Mesenchymal stem cell (in vitro differentiated cells and primary cell): ENCODE results near the gene KRTAP4-6. TPM values are rescaled to one million over a fixed set of nuclear protein-coding genes. Genes with fewer than 3 reads are reported as not detected.
A peak's percentile ranks its signal among the peaks of the same experiment; 100 is the strongest.
"Not testable (repeated sequence)": the region's sequence is repeated elsewhere in the genome, so short reads cannot be mapped to it uniquely, and the experiment has no call there.

ENCODE experiments used
- DNase-seq: peaks from one replicate; pipeline ENCODE4 v3.0.0-alpha.2; 2013
- H2AFZ ChIP-seq: one replicate; pipeline ENCODE4 v1.6.1; 2013; ENCODE audit warnings: low read depth, mild to moderate bottlenecking, control low read depth, inconsistent platforms, low read length, moderate library complexity
- H2AK5ac ChIP-seq: 2 replicates; pipeline ENCODE4 v1.6.1; 2013; ENCODE audit warnings: low read length, moderate library complexity, mild to moderate bottlenecking, inconsistent platforms; ENCODE audit not compliant: severe bottlenecking
- H2BK120ac ChIP-seq: one replicate; pipeline ENCODE4 v1.6.1; 2013; ENCODE audit warnings: low read depth, mild to moderate bottlenecking, inconsistent platforms, low read length, moderate library complexity
- H2BK12ac ChIP-seq, 2 experiments: one replicate each; pipeline ENCODE4 v1.6.1; 2013; ENCODE audit warnings: inconsistent platforms in 2 of 2, low read length in 2 of 2, mild to moderate bottlenecking in 2 of 2, moderate library complexity in 2 of 2, control low read depth in 1 of 2
- H2BK15ac ChIP-seq: one replicate; pipeline ENCODE4 v1.6.1; 2013; ENCODE audit warnings: mild to moderate bottlenecking, low read depth, inconsistent platforms; ENCODE audit not compliant: poor library complexity, severe bottlenecking
- H2BK5ac ChIP-seq: 2 replicates; pipeline ENCODE4 v1.6.1; 2013; ENCODE audit warnings: low read depth, mild to moderate bottlenecking, low read length, control low read depth, inconsistent platforms; ENCODE audit not compliant: poor library complexity, severe bottlenecking
- H3K14ac ChIP-seq, 2 experiments: one replicate each; pipeline ENCODE4 v1.6.1; 2013; ENCODE audit warnings: inconsistent platforms in 2 of 2, low read length in 2 of 2, control low read depth in 1 of 2, mild to moderate bottlenecking in 1 of 2, moderate library complexity in 1 of 2
- H3K18ac ChIP-seq, 2 experiments: one replicate each; pipeline ENCODE4 v1.6.1; 2013; ENCODE audit warnings: inconsistent platforms in 2 of 2, low read length in 2 of 2, control low read depth in 1 of 2, low read depth in 1 of 2, mild to moderate bottlenecking in 1 of 2
- H3K23ac ChIP-seq, 2 experiments: one replicate each; pipeline ENCODE4 v1.6.1; 2013; ENCODE audit warnings: inconsistent platforms in 2 of 2, low read length in 2 of 2, mild to moderate bottlenecking in 2 of 2, moderate library complexity in 2 of 2, control low read depth in 1 of 2
- H3K27ac ChIP-seq: 2 replicates; pipeline ENCODE4 v1.5.1; 2013; ENCODE audit warnings: mild to moderate bottlenecking, moderate library complexity, low read length, control low read depth, inconsistent platforms; ENCODE audit not compliant: poor library complexity, severe bottlenecking
- H3K27me3 ChIP-seq, 2 experiments: 2 replicates each; pipeline versions ENCODE4 v1.6.1 to v1.7.0; 2013; ENCODE audit warnings: low read length in 2 of 2, mild to moderate bottlenecking in 2 of 2, moderate library complexity in 2 of 2, control low read depth in 1 of 2, inconsistent platforms in 1 of 2; ENCODE audit not compliant: control insufficient read depth in 1 of 2, insufficient read depth in 1 of 2
- H3K36me3 ChIP-seq, 2 experiments: 2 replicates each; pipeline versions ENCODE4 v1.6.1 to v1.7.0; 2013; ENCODE audit warnings: low read length in 2 of 2, control low read depth in 1 of 2, inconsistent platforms in 1 of 2, low read depth in 1 of 2, mild to moderate bottlenecking in 1 of 2; ENCODE audit not compliant: insufficient read depth in 2 of 2, control insufficient read depth in 1 of 2
- H3K4ac ChIP-seq, 2 experiments: one replicate each; pipeline ENCODE4 v1.6.1; 2013; ENCODE audit warnings: inconsistent platforms in 2 of 2, low read length in 2 of 2, mild to moderate bottlenecking in 2 of 2, moderate library complexity in 2 of 2, control low read depth in 1 of 2, low read depth in 1 of 2
- H3K4me1 ChIP-seq: 2 replicates; pipeline ENCODE4 v1.6.1; 2013; ENCODE audit warnings: low read depth, low read length, control low read depth; ENCODE audit not compliant: control insufficient read depth, insufficient read depth
- H3K4me2 ChIP-seq: 2 replicates; pipeline ENCODE4 v1.6.1; 2013; ENCODE audit warnings: low read length, mild to moderate bottlenecking, inconsistent platforms; ENCODE audit not compliant: poor library complexity, severe bottlenecking
- H3K4me3 ChIP-seq, 2 experiments: 2 replicates each; pipeline versions ENCODE4 v1.5.1 to v1.7.0; 2013; ENCODE audit warnings: low read length in 2 of 2, mild to moderate bottlenecking in 2 of 2, control low read depth in 1 of 2, low read depth in 1 of 2; ENCODE audit not compliant: insufficient read depth in 1 of 2
- H3K79me1 ChIP-seq: replicated peaks from 2 replicates; pipeline ENCODE4 v1.6.1; 2013; ENCODE audit warnings: mild to moderate bottlenecking, control low read depth, low read length, inconsistent platforms; ENCODE audit not compliant: poor library complexity, severe bottlenecking
- H3K9ac ChIP-seq: 2 replicates; pipeline ENCODE4 v1.7.0; 2013; ENCODE audit warnings: mild to moderate bottlenecking, low read length, moderate library complexity
- H3K9me3 ChIP-seq: 2 replicates; pipeline ENCODE4 v1.7.0; 2013; ENCODE audit warnings: mild to moderate bottlenecking, low read length; ENCODE audit not compliant: control insufficient read depth
- H4K8ac ChIP-seq: one replicate; pipeline ENCODE4 v1.6.1; 2013; ENCODE audit warnings: inconsistent platforms, mild to moderate bottlenecking, low read length, moderate library complexity
- H4K91ac ChIP-seq: one replicate; pipeline ENCODE4 v1.6.1; 2013; ENCODE audit warnings: mild to moderate bottlenecking, low read length, inconsistent platforms
- WGBS: methylation state at CpG from one replicate; pipeline ENCODE4 v1.1.7; 2013; ENCODE audit warnings: mixed read lengths; 5-methylcytosine and 5-hydroxymethylcytosine counted together
- polyA plus RNA-seq, 2 experiments: library from polyadenylated mRNA; stranded (reverse); fragments of 200-250 nt; gene quantifications; one replicate each; pipeline ENCODE4 v1.2.3, GENCODE V29; 2013

Gene KRTAP4-6
- polyA plus RNA-seq (2013, experiment 1 of 2) = not detected
- not detected for polyA plus RNA-seq (2013, experiment 2 of 2)

GRCh38 chr17:41140360-41141131 is at the start of gene KRTAP4-6:
TSS of gene KRTAP4-6 (minus strand) at chr17:41140544. CDS start at chr17:41140487, 57 bp downstream.
- H3K4me1 ChIP-seq = peaks cover 8% of the 10 kb centered on the region
- H2BK5ac ChIP-seq = peak within 1 kb of the TSS; percentile 92
- peak within 1 kb of the TSS; percentile 96 for H3K27ac ChIP-seq
- no peak within 1 kb of the TSS for H2BK12ac ChIP-seq
- H4K91ac ChIP-seq = peak within 1 kb of the TSS; percentile 18
- H3K4ac ChIP-seq = no peak within 1 kb of the TSS
- no peak within 1 kb of the TSS for H2BK120ac ChIP-seq
- H3K18ac ChIP-seq = no peak within 1 kb of the TSS
- H3K4me2 ChIP-seq = no peak within 1 kb of the TSS
- H4K8ac ChIP-seq = no peak within 1 kb of the TSS
- H3K36me3 ChIP-seq = peaks cover 0 to 6% of the 10 kb centered on the region in 2 experiments
- WGBS = 84% methylated on average over 5 of the region's 6 CpGs
- H3K4me3 ChIP-seq = peak within 1 kb of the TSS in 1 of 2 experiments; percentile 39
- H3K9ac ChIP-seq = no peak within 1 kb of the TSS
- H2BK15ac ChIP-seq = peak within 1 kb of the TSS; percentile 52
- DNase-seq = peak; percentile 9
- no peaks in the 10 kb centered on the region for H3K79me1 ChIP-seq
- H2AK5ac ChIP-seq = peak within 1 kb of the TSS; percentile 72
- H3K9me3 ChIP-seq = peaks cover 23% of the 10 kb centered on the region
- H3K23ac ChIP-seq = no peak within 1 kb of the TSS
- H2AFZ ChIP-seq = no peak within 1 kb of the TSS
- H3K27me3 ChIP-seq = no peaks in the 10 kb centered on the region
- H3K14ac ChIP-seq = no peak within 1 kb of the TSS

GRCh38 chr17:41189837-41190318 is 49.5 kb upstream of the KRTAP4-6 start, which contains the start of gene KRTAP9-1:
TSS of gene KRTAP9-1 (plus strand) at chr17:41189887. CDS start at chr17:41189887, 0 bp downstream.
- H3K4me3 ChIP-seq, H2BK15ac ChIP-seq, H3K4ac ChIP-seq, DNase-seq, H2AK5ac ChIP-seq, H4K91ac ChIP-seq, H3K9ac ChIP-seq, H3K9me3 ChIP-seq, H3K18ac ChIP-seq, H3K4me1 ChIP-seq, H2BK5ac ChIP-seq, H3K79me1 ChIP-seq, H3K23ac ChIP-seq, H2BK12ac ChIP-seq, H2AFZ ChIP-seq, H3K27ac ChIP-seq, H3K14ac ChIP-seq, H2BK120ac ChIP-seq, H3K36me3 ChIP-seq, H4K8ac ChIP-seq, H3K4me2 ChIP-seq, H3K27me3 ChIP-seq: not testable (repeated sequence)
- 52% methylated on average over 1 of the region's 1 CpG for WGBS

GRCh38 chr17:41186872-41187271 is 46.5 kb upstream of the KRTAP4-6 start:
- Histone ChIP-seq H3K9ac (no peak overlapping the region), H2BK12ac (no peak overlapping the region)

GRCh38 chr17:41185001-41185400 is 44.7 kb upstream of the KRTAP4-6 start:
- DNase-seq = no peak
- H3K9me3 ChIP-seq = no peaks in the 10 kb centered on the region
- H2AK5ac ChIP-seq = no peak overlapping the region
- H4K91ac ChIP-seq = no peak overlapping the region
- H3K14ac ChIP-seq = no peak overlapping the region
- H3K18ac ChIP-seq = no peak overlapping the region
- H2BK120ac ChIP-seq = no peak overlapping the region
- H2BK12ac ChIP-seq = no peak overlapping the region
- H3K79me1 ChIP-seq = no peaks in the 10 kb centered on the region
- H3K23ac ChIP-seq = no peak overlapping the region
- H3K27ac ChIP-seq = no peak overlapping the region
- no peak overlapping the region for H3K4ac ChIP-seq
- WGBS = 55% methylated on average over 1 of the region's 1 CpG
- no peaks in the 10 kb centered on the region for H3K27me3 ChIP-seq
- no peak overlapping the region for H3K4me3 ChIP-seq
- no peak overlapping the region for H3K9ac ChIP-seq
- no peak overlapping the region for H4K8ac ChIP-seq
- no peak overlapping the region for H3K4me2 ChIP-seq
- H3K36me3 ChIP-seq = no peaks in the 10 kb centered on the region
- H2BK5ac ChIP-seq = no peak overlapping the region
- H2BK15ac ChIP-seq = no peak overlapping the region
- no peak overlapping the region for H2AFZ ChIP-seq
- H3K4me1 ChIP-seq = peaks cover 2% of the 10 kb centered on the region

More at GRCh38 chr17:41186872-41187271, 46.5 kb upstream of the KRTAP4-6 start:
- 93% methylated on average over 2 of the region's 2 CpGs for WGBS
- H3K4me1 ChIP-seq = peaks cover 6% of the 10 kb centered on the region
- H2AFZ ChIP-seq = no peak overlapping the region
- H2AK5ac ChIP-seq = no peak overlapping the region
- no peaks in the 10 kb centered on the region for H3K9me3 ChIP-seq
- no peak for DNase-seq
- H3K4me3 ChIP-seq = no peak overlapping the region
- H3K36me3 ChIP-seq = no peaks in the 10 kb centered on the region
- no peak overlapping the region for H2BK5ac ChIP-seq
- no peak overlapping the region for H2BK120ac ChIP-seq
- H4K91ac ChIP-seq = no peak overlapping the region
- H3K4me2 ChIP-seq = no peak overlapping the region
- H3K79me1 ChIP-seq = no peaks in the 10 kb centered on the region
- no peak overlapping the region for H3K27ac ChIP-seq
- no peaks in the 10 kb centered on the region for H3K27me3 ChIP-seq
- H3K4ac ChIP-seq = no peak overlapping the region
- H3K18ac ChIP-seq = no peak overlapping the region
- H3K23ac ChIP-seq = no peak overlapping the region
- no peak overlapping the region for H2BK15ac ChIP-seq
- no peak overlapping the region for H3K14ac ChIP-seq
- no peak overlapping the region for H4K8ac ChIP-seq
